Ramos (cell line): ENCODE data around the gene DPH6.
"Not testable (repeated sequence)": the region's sequence is repeated elsewhere in the genome, so short reads cannot be mapped to it uniquely, and the experiment has no call there.

Source experiments
- in situ Hi-C: fragments of 300-500 bp; cut with MboI; formaldehyde crosslinking; loops from one replicate; pipeline ENCODE4 v1.14.3; 2022; ENCODE audit warnings: low sequenced_read_pairs; ENCODE audit not compliant: unreplicated experiment

Gene DPH6

DNA sequence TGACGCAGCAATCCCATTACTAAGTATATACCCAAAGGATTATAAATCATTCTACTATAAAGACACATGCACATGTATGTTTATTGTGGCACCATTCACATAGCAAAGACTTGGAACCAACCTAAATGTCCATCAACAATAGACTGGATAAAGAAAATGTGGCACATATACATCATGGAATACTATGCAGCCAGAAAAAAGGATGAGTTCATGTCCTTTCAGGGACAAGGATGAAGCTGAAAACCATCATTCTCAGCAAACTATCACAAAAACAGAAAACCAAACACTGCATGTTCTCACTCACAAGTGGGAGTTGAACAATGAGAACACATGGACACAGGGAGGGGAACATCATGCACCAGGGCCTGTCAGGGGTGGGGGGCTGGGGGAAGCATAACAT, 167.5 kb downstream of the DPH6 start:
- in situ Hi-C loops = not testable (repeated sequence)

DNA sequence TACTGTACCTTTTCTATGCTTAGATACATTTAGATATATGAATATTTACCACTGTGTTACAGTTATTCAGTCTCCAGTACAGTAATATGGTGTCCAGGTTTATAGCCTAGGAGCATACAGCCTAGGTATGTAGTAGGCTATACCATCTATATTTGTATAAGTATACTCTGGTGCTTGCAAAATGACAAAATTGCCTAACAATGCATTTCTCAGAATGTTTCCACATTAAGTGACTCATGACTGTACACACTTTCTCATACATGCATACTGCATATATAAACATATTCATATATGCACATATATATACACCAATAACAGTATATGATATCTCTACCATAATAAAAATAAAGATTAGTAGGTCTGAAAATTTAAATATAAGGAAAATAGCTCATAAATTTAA, 169.3 kb downstream of the DPH6 start:
- in situ Hi-C loops = no loop called here

DNA sequence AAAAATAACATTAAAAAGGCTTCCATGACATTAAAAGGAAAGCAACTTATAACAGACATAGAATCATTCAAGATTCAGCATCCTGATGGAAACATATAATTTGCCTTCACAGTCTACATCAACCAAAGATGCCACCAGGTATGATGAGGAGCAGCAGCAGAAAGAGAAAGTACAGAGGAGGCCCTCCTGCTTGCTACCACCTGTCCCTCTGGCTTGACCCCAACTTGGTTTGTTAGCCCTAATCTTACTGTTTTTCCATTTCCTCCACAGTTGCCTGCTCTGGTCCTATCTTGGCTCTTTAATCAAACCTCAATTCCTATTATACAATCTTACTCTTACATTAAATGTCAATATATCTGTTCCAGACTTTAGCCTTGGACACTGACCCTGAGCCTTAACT, 171.3 kb downstream of the DPH6 start:
- in situ Hi-C loops = no loop called here

DNA sequence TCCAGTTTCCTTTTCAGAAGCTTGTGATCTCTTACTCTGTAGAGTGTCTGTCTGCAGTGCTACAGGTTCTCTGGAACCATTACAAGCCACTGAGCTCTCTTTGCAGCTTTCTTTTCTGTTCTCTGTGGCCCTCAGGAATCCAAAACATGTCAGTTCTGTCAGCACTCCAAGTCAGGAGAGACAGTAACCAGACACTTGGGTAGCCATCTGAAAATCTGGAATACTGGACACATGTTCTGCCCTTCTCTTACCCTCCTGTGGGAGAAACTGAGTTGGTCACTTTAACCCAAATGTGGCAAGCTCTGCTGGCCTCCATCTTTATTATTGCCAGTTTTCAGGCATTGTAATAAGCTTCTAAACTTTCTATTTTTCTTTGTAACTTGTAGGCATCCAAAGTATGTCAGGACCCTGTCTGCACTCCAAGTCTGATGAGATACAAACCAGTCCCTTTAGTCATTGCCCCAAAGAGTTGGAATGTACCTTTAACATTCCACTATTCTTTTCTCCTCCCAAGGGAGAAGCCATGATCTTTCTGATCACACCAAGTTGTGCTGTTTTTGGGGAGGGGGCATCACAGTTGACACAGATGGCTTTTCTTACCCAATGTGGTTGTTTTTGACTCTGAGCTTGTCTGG, 183.7 kb downstream of the DPH6 start:
- in situ Hi-C loops = no loop called here

DNA sequence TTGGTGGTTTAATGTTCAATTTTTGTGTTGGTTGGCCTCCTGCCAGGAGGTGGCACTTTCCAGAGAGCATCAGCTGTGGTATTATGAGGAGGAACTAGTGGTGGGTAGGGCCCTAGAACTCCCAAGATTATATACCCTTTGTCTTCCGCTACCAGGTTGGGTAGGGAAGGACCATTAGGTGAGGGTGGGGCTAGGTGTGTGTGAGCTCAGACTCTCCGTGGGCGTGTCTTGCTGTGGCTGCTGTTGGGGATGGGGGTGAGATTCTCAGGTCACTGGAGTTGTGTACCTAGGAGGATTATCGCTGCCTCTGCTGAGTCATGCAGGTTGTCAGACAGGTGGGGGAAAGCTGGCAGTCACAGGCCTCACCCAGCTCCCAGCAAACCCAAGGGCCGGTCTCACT, 187.1 kb downstream of the DPH6 start:
- in situ Hi-C loops = no loop called here

DNA sequence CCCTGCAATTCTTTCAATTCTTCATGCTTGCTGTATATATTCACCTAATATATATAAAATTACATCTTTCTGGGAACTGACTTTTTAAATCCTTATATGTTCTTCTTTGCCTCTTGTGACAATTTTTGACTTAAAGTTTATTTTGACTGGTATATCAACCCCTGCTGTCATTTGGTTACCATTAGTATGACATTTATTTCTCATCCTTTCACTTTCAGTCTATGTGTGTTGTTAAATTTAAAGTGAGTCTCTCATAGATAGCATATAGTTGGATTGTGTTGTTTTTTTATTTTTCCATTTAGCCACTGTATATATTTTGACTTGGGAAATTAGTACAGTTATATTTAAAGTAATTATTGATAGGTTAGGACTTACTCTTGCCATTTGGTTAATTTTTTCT, 194.9 kb downstream of the DPH6 start:
- in situ Hi-C loops = no loop called here

DNA sequence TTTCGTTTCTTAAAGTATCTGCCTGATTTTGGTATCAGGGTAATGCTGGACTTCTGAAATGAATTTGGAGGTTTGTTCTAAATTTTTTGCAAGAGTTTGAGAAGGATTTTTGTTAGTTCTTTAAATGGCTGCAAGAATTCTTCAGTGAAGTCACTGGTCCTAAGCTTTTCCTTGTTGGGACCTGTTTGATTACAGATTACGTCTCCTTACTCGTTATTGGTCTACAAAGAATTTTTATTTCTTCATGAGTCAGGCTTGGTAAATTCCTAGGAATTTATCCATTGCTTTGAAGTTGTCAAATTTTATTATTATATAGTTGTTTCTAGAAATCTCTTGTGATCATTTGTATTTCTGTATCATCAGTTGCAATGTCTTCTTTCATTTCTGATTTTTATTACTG, 196.0 kb downstream of the DPH6 start:
- in situ Hi-C loops = no loop called here

DNA sequence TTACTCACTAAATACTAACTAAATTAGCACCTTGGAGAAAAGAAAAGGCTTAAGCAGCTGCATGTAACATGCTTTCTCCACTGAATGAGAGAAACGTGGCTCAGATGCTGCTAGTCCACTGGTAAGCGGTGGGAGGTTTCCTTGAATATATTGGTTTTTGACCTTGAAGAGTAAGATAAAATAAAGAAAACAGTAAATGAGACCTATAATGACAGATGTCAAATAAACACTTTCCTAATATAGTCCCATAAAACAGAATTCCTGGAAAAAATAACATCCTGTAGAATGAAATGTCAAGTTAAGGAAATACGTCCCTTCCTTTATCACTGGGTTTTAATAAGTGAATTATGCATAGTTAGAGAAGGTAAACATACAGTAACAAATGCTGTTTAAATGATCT, 215.0 kb downstream of the DPH6 start:
- in situ Hi-C loops = no loop called here

DNA sequence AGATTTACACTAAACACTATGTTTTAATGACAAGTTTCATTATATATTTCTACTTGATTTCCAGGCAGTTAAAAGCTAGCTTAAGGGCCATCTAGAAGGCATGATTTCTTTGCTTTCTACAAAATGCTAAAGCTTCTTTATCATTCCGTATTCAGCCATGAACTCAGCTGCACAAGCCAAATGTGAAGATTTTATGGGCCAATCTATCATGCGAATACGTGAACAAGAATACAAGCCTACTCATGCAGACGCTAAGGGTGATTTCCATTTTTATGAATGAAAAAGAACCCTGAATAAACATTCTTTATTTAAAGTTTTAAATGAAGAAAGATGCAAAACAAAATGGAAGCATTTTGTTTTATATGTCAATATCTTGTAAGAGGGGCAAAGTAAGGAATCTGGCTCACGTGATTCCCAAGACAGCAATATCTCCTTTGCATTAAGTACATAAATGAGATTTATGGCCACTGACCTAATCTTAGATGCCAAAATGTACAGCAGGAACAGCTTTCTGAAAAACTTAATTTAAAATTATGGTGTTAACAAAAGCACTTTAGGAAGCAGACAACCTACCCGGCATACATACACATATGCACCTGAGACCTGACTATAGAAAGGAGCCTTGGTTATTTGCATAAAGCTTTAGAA, 215.8 kb downstream of the DPH6 start:
- in situ Hi-C loops = no loop called here

DNA sequence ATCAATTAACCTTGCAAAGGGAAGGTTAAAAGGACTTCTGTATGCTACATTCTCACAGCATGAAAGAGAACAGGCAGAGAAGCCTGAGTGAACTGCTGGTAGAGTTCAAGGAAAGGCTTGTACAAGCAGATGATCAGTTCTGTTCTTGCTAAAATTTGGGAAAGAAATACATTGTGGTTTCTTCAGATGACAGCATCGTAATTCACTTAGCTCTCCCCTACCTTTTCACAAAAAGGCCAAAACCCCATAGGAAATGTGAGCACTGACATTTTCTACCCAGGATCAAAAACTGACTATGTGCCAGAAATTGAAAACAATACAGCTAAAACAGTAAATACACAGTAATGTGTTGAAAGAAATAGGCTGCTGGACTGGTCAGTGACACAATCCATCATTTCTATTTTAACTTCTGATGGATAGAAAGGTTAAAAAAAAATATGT, 216.4 kb downstream of the DPH6 start:
- in situ Hi-C loops = no loop called here

DNA sequence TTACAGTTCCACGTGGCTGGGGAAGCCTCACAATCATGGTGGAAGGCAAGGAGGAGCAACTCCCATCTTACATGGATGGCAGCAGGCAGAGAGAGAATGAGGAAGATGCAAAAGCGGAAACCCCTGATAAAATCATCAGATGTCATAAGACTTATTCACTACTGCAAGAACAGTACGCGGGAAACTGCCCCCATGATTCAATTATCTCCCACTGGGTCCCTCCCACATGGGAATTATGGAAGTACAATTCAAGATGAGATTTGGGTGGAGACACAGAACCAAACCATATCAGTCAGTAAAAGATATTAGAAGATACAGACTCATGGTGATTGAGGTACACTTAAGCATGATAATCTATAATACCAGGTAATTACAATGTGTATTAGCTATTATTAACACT, 217.1 kb downstream of the DPH6 start:
- in situ Hi-C loops = not testable (repeated sequence)

DNA sequence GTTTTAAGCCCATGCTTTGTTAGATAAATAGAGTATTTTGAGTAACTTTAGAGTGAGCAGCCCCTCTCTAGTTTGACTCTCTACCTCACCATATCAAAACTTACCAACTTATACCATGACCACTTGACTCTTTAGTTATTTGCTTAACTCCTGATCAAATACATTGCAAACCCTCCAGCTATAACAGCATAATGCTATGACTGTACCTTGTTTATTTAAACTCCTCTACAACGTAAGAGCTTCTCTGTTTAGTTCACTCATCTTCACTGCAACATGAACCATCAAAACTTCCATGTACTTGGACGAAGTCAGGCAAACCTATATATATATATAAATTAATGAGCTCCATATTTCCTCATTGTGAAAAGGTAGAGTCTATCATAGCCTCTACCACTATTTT, 218.2 kb downstream of the DPH6 start:
- in situ Hi-C loops = no loop called here

DNA sequence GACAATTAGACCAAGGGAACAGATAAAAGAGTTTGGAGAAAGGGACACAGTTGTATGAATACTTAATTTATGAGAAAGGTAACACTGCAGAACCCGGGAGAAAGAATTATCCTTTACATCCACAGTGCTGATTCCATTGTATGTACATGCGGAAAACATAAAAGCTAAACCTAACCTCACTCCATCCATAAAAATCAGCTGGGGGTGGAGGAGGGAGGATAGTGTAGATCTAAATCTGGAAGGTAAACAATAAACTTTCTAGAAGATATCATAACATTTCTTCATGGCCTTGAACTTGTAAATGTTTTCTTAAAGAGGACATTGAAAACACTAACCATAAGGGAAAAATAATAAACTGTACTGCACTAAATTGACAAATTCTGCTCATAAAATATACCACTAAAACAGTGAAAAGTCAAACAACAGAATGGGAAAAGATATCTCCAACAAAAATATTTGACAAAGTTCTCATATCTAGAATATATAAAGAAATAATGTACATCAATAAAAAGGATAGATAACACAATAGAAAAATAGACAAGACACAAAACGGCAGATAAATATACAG, 220.5 kb downstream of the DPH6 start:
- in situ Hi-C loops = no loop called here

DNA sequence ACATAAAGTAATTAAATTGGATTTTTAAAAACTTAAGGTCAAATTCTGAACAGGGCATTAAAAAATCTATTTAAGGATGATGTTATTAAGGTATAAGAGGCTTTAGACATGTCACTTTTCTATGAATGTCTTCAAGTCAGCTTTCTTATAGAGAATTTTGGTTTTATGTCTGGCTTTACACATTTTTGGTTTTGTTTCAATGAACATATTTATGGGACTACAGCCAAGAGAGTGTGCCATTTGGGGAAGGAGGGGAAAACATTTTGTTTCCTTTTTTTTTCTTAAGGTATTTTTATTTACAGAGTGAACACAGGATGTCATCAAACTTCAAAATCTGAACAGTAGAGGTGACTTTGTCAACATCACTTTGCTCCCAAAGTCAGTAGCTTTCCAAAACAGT, 222.8 kb downstream of the DPH6 start:
- in situ Hi-C loops = no loop called here

DNA sequence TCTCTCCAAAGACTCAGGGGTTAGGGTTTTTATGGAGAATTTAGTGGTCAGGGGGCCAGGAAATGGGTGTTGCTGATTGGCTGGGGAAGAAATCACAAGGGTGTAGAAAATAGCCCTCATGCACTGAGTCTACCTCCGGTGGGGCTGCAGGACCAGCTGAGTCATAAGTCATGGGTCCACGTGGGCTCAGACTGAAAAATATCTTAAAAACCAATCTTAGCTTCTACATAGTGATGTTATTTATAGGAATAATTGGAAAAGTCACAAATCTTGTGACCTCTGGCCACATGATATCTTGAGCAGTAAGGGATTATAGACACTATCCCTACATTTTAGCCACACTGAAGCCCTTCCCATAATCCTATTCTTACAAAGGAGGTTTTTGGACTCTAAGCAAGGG, 224.0 kb downstream of the DPH6 start:
- in situ Hi-C loops = no loop called here

DNA sequence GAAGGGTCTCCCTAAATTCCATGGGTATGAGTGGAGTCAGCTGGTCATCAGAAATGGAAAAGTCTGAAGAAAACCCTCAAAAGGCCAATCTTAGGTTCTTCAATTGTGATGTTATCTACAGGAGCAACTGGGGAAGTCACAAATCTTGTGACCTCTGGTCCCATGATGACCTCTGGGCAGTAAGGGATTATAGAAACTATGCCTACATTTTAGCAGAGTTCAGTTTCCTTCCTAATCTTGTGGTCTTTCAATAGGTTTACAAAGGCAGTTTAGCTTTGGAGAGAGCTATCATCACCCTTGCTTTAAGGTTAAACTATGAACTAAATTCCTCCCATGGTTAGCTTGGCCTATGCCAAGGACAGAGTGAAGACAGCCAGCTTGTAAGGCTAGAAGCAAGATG, 225.1 kb downstream of the DPH6 start:
- in situ Hi-C loops = no loop called here
